Central memory CD4-positive, alpha-beta T cell (primary cell): ENCODE measurements around the gene MIGA2.
"Not testable (repeated sequence)": the region's sequence is repeated elsewhere in the genome, so short reads cannot be mapped to it uniquely, and the experiment has no call there.

Experiments used
- DNase-seq: peaks from one replicate; pipeline ENCODE4 v3.0.0; 2022

Gene MIGA2

GRCh38 chr9:129102791-129103594 lies 66.6 kb downstream of the MIGA2 start:
- DNase-seq: no peak

GRCh38 chr9:129103595-129103965 lies 67.2 kb downstream of the MIGA2 start:
- DNase-seq: no peak

DNA sequence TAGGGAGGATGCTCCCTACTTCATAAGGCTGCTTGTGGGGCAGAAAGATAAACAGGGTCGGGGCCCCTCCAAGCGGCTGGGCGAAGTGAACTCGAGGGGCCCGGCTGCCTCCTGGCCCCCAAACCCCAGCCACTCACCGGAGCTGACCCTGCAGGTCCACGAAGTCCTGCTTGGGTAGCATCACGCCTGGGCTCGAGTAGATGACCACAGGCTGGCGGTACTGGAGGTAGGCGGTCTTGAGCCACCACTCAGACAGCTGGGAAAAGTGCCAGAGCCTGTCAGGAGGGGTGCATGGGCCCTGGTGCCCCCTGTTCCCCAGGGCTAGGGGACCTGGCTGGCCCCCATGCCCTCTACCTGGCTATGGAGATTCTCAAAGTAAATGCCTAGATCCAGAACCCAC lies 67.6 kb downstream of the MIGA2 start:
- DNase-seq: no peak

DNA sequence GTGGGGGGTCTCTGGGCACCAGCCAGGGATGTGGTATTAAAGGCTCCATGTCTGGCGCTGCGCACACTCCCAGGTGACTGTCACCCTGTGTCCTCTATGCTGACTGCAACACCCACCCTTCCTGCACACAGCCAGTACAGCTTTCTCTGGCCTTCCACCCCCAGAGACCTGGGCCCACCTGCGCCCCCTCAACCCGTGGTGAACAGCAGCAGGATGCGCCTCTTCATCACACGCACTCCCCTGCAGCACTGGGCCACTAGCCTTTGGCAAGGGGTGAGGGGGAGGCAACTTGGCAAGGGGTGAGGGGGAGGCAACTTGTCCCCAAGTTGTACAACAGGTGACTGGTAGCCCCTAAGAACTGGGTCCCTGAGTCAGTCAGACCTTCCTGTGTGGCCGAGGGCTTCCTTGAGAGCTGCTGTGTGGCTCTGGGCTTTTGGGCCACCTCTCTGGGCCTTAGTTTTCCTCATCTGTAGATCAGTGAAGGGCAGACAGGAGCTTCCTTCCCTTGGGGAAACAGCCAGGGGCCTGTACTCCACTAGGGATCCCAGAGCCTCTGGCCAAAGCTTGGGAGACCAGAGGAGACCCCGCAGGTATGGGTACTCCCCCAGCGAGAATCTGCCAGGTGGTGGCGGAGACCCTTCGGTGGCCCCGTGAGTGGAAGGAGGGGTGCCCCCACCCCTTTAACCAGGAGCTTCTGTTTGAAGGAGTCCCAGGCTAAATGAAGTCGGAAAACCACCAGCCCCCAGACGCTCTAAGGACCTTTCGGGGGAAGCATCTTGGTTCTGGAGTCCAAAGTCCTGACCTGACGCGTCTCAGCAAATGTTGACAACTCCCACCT lies 69.7 kb downstream of the MIGA2 start:
- DNase-seq: no peak

GRCh38 chr9:129107651-129108050 lies 71.2 kb downstream of the MIGA2 start:
- no peak for DNase-seq

DNA sequence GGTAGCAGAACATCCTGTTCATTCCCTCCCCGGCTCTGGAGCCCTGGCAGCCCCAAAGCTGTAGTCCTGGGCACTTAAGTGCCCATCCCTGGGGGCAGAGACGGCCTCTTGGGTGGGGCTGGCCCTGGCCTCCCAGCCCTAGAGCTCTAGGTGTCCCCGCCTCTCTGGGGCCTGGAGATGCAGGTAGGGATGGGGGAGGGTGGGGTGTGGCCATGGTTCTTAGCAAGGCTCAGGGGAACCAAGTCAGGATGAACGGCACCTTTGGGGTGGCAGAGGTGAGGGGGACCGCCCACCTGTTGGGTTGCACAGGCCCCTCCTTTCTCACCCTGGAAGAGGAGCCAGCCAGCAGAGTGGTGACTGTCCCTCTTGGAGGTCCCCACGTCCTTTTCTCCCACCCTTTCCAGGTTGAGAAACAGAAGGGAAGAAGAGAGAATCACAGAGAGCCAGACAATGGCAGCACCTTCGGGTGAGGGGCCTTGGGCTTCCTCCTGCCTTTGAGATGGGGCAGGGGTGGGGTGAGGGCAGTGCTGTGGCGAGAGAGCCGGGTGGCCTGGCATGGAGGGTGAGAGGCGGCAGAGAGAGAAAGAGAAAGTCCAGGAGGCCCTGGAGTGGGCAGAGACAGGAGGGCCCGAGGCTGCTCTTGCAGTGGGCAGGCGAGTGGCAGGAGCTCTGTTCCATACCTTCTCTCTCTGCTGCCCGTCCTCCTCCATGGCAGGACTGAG lies 71.8 kb downstream of the MIGA2 start:
- no peak for DNase-seq

GRCh38 chr9:129108805-129109536 lies 72.5 kb downstream of the MIGA2 start:
- no peak for DNase-seq

DNA sequence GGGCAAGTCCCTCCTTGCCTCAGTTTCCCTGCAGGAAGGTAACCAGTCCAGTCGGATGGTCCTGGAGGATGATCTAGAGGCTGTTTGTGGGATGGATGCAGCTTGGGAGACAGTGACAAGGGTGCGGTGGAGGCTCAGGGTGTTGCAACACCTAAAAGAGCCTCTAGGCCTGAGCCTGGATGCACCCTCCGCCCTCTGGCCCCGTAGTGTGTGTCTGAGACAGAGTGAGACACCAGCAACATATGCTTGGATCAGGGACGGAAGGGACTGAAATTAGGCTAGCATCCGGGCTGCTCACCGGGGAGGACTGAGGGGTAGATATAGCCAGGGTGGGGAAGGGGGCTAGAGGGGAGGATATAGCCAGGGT lies 73.1 kb downstream of the MIGA2 start:
- no peak for DNase-seq

- DNase-seq: no peak
These were observed 73.7 kb downstream of the MIGA2 start for GRCh38 chr9:129109952-129110739.

DNA sequence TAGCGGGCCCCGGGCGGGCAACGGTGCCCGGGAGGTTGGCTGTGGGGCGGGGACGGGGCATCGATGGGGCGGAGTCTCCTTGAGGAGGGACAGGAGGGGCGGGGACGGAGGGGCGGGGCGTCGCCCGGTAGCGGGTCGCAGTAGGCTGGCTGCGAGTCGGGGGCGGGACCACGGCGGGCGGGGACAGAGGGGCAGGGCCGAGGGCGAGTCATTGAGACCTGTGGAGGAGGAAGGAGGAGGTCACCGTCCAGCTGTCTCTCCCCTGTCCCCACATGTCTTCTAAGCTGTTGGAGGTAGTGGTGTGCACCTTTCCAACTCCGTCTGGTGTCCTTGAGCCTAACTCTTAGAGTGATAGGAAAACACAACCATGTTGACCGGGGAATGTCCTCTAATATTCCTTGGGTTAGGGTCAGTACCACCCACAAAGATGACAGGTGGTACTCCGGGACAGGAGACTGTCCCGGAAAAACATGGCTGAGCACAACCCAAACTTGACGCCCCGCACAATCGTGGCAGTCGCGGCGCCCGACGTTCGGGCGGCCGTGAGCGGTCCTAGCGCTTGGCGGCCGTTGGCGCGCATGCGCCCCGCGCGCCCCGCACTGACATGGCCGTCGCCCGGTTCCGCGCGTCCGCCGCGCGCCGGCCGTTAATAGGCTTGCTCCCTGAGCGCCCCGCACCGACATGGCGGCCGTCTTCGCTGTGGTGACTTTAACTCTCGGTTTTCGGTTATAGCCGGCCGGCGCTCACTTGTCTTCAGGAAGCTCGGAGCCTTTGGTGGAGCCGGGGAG lies 74.5 kb downstream of the MIGA2 start, which contains the start of the genes CRAT and PTPA:
Gene CRAT (minus strand): TSS at position 54 of the 788 bp plus-strand sequence. CDS start 284 bp downstream, outside the sequence.
Gene PTPA (plus strand): TSS at position 676 of the 788 bp plus-strand sequence. CDS start 186 bp downstream, outside the sequence.
- DNase-seq: peak; percentile 89

DNA sequence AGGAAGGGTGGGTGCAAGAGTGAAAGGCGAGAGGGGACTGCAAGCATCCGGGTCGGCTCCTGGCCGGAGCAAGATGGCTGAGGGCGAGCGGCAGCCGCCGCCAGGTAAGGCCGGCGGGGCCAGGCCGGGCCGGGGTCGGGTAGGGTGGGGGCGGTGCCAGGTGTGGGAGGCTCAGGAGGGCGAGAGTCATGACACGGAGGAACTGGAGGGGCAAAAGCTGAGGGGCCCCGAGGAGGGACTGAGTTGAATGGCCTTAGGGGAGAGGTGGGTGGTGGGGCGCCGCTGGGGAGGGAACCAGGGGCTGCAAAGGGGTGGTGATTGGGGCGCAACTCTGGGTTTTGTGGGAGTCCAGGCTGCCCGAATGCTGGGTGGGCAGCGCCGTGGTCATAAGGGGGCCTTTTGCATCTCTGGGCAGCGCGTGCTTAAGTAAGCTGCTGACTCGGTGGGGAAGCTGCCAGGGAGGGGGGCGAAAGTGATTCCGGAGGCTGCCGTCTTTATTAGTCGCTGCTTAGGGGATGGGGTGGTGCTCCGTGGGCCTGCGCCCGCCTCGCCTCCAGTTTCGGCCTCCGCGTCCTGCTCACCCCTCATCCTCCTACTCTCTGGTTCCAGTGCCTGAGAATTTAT lies 75.2 kb downstream of the MIGA2 start:
- no peak for DNase-seq

DNA sequence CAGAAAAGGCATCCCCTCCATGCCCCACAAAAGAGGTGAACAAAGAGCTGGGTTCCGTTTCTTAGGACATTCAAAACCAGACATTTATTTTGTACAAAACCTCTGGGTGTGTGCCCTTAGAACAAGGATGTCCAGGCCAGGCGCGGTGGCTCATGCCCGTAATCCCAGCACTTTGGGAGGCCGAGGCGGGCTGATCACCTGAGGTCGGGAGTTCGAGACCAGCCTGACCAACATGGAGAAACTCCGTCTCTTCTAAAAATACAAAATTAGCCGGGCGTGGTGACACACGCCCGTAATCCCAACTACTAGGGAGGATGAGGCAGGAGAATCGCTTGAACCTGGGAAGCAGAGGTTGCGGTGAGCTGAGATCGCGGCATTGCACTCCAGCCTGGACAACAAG lies 76.1 kb downstream of the MIGA2 start:
- DNase-seq: not testable (repeated sequence)

GRCh38 chr9:129113645-129114304 lies 77.3 kb downstream of the MIGA2 start:
- no peak for DNase-seq

DNA sequence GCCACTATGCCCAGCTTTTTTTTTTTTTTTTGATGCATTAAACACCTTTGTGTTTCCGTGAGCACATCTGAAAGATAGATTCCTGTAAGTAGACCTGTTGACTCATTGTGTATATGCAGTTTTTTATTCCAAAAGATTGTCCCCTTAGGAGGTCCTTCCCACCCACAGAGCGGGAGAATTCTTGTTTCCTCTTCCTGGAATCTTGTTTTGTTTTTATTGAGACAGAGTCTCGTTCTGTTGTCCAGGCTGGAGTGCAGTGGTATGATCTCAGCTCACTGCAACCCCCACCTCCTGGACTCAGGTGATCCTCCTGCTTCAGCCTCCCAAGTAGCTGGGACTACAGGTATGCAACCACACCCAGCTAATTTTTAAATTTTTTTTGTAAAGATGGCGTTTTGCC lies 82.4 kb downstream of the MIGA2 start:
- no peak for DNase-seq

DNA sequence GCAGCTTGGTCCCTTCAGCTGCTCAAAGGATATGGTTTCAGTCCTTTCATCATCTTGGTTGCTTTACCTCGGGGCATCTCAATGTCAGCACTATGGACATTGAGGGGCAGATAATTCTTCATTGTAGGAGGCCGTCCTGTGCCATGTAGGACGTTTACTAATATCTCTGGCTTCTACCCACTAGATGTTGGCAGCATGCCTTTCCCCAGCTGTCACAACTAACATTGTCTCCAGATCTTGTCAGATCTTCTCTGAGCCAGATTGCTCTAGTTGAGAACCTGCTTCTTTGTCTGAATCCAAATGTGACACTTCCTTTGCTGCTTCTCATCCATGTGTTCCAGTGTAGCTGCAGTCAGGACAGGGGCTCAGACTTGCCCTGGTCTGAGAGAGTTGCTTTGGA lies 85.1 kb downstream of the MIGA2 start:
- no peak for DNase-seq
